GM12872 (cell line): ENCODE measurements around the gene HOXD11.
A peak's percentile ranks its signal among the peaks of the same experiment; 100 is the strongest.

Experiments
- CTCF ChIP-seq: IDR thresholded peaks from 3 replicates; pipeline ENCODE4 v1.5.1; 2011; ENCODE audit warnings: low read depth, mild to moderate bottlenecking, low read length, moderate library complexity; ENCODE audit not compliant: insufficient read depth

The HOXD11 gene

DNA sequence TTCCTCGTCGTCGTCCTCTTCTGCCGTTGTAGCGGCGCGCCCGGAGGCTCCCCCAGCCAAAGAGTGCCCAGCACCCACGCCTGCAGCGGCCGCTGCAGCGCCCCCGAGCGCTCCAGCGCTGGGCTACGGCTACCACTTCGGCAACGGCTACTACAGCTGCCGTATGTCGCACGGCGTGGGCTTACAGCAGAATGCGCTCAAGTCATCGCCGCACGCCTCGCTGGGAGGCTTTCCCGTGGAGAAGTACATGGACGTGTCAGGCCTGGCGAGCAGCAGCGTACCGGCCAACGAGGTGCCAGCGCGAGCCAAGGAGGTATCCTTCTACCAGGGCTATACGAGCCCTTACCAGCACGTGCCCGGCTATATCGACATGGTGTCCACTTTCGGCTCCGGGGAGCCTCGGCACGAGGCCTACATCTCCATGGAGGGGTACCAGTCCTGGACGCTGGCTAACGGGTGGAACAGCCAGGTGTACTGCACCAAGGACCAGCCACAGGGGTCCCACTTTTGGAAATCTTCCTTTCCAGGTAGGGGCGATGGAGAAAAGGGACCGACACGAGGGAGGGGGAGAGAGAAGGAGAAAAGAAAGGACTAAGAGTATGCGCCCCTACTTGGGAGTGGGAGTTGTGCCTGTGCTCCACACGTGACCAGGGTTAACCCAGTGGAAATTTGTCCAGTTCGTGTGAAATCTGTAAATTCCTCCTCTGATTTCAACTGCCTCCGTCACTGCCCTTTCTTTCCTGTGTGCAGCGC, 13.8 kb upstream of the HOXD11 start:
- TF ChIP-seq CTCF: no peak

DNA sequence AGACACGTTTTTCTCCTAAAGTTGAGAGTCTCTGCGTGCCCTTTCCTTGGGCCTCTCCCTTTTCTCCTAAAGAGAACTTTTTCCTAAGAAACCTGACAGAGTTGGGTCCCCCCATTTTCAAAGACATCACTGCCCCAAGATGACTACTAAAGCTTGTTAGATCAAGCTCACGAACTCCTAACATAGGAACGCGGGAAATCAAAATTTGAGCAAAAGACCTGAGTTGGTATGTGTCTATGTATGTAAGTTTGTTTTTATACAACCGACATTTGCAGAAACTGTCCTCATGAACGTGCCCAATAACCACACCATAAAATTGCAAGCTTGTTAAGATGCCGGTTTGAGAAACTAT, 13.2 kb upstream of the HOXD11 start:
- TF ChIP-seq CTCF: no peak

- no peak for TF ChIP-seq CTCF
Measured at GRCh38 chr2:176094349-176094748, 12.7 kb upstream of the HOXD11 start.

- no peak for TF ChIP-seq CTCF
Measured at GRCh38 chr2:176095421-176095820, 11.7 kb upstream of the HOXD11 start.

DNA sequence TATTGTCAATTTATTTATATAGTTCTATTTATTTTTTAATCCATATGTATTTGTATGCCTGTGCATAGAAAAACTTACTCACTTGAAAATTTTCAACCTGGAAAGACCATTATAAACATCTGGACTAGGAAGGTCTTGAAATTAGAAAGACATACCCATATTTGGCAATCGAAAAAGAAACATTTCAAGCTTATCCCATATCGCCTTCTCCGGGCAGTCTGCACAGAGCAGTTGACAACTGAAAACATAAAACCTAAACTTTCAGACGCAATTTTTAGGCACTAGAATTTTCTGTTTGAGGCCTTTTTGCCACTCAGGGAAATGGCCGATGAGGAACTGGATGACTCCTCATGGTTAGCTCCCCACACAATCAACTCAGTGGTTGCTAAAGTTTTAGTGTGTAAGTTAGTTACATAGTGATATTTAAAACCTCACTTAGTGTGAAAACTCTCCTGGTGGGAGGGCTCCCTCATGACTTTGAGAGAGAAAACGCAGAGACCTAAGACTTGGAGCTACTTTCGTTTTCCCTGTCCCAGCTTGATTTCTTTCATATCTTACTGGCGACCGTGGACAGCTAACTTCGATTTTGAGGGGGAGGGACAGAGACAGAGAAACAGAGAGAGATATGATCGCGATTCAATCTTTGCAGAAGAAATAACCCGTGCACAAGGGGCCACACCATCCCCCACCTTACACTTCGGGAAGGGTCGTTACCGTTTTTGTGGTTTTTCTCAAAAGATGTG, 10.7 kb upstream of the HOXD11 start:
- TF ChIP-seq CTCF: no peak

DNA sequence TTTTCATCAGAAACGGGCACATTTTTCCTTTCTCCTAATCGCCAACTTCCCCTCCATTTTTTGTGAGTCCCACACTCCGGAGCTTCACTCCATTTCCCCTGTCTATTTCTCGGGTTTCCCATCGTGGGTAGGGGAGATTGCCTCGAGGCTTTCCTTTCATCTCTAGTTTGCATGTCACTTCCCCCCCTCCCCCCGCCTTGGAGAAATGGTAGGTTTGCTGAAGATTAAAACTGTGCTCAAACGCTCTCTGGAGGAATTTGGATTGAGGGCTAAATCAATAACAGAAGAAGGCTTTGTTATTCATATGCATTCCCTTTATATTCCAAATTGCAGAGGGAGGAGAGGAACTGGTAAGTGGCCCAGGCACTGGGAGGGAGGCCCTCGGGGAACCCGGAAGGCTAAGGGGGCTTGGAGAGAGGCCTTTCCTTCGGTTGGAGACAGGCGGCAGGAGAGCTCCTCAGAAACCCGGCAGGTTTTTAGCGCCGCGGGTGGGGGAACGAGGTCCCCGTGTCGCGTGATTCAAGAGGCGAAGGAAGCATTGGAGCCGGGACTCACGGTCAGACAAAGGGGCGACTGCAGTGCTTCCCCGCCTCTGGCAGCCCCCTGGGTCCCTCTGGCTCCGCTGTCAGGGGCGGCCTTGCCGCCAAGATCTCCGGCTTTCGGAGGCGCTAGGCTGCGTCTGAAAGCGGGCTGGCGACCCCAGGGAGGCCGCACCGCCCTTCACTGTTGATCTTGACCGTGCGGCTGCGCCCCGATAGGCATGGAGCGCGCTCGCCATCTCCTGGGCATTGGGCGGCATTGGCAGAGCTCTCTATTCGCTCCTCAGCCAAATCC, 9.9 kb upstream of the HOXD11 start:
- peak; percentile 96 for TF ChIP-seq CTCF

DNA sequence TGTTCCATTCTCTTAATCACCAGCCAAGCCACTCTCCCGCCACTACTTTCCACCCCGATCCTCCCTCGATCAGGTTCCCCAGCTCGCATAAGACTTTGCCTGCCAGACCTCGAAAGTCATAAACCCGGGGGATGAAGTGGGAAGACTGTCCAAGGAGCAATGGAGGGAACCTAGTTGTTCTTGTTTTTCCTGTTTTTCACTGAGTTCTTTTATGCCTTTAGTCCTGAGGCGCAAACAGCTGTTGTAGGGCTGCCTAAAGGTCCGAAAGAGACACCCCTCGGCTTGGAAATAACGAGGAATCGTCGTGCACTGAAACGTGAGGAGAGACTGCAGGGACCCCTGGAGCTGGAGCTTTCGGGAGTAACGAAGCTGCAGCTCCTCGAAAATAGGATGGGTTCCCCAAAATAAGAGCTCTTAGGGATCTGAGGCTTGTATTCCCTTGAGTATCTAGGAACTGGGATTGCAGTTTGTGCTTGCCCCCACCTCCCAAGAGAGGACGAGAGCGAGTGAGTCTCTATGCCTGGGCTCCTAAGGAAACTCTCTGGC, 9.2 kb upstream of the HOXD11 start:
- no peak for TF ChIP-seq CTCF
